Measurements from ENCODE around the gene SFT2D2.

- TF ChIP-seq POLR2A (IDR thresholded peaks at IDR 0.05; ENCODE audit: low read depth, low read length), result no peak
- no peak for TF ChIP-seq POLR2AphosphoS5 (IDR thresholded peaks at IDR 0.05; ENCODE audit: low read depth, low read length)
Observed at GRCh38 chr1:168281603-168282325, 56.0 kb downstream of the SFT2D2 start.
